Measurements from ENCODE around the gene PLEKHH2. TPM values are rescaled to one million over a fixed set of nuclear protein-coding genes. Genes with fewer than 3 reads are reported as not detected.

PLEKHH2 gene
- total RNA-seq, 1 donor from 2014 or later = 4.2 TPM

GRCh38 chr2:43792653-43793052 is 155.6 kb downstream of the PLEKHH2 start:
- no peak overlapping the region for H3K4me3 ChIP-seq (ENCODE audit: low read depth, low read length)
- no peak for TF ChIP-seq CTCF (conservative IDR thresholded peaks at IDR 0.05; ENCODE audit: low read depth, low read length)
- DNase-seq (ENCODE audit: low read depth) = peak; percentile 83

- TF ChIP-seq CTCF (conservative IDR thresholded peaks at IDR 0.05; ENCODE audit: low read depth, low read length) = no peak
- H3K4me3 ChIP-seq (ENCODE audit: low read depth, low read length) = no peak overlapping the region
- DNase-seq (ENCODE audit: low read depth) = no peak
Observed at GRCh38 chr2:43794956-43795355, 157.9 kb downstream of the PLEKHH2 start.

- TF ChIP-seq CTCF (conservative IDR thresholded peaks at IDR 0.05; ENCODE audit: low read depth, low read length) = no peak
- no peak overlapping the region for H3K4me3 ChIP-seq (ENCODE audit: low read depth, low read length)
Observed at GRCh38 chr2:43796206-43796605, 159.1 kb downstream of the PLEKHH2 start.

GRCh38 chr2:43798300-43798699 is 161.2 kb downstream of the PLEKHH2 start:
- peak; percentile 36 for TF ChIP-seq CTCF (conservative IDR thresholded peaks at IDR 0.05; ENCODE audit: low read depth, low read length)
- DNase-seq (ENCODE audit: low read depth) = no peak
- no peak overlapping the region for H3K4me3 ChIP-seq (ENCODE audit: low read depth, low read length)

More at GRCh38 chr2:43796206-43796605, 159.1 kb downstream of the PLEKHH2 start:
- DNase-seq (ENCODE audit: low read depth) = no peak

- DNase-seq (ENCODE audit: low read depth) = no peak
- no peak overlapping the region for H3K4me3 ChIP-seq (ENCODE audit: low read depth, low read length)
- TF ChIP-seq CTCF (conservative IDR thresholded peaks at IDR 0.05; ENCODE audit: low read depth, low read length) = no peak
Observed at GRCh38 chr2:43800894-43801293, 163.8 kb downstream of the PLEKHH2 start.

GRCh38 chr2:43802135-43802534 is 165.1 kb downstream of the PLEKHH2 start:
- DNase-seq (ENCODE audit: low read depth) = no peak
- no peak for TF ChIP-seq CTCF (conservative IDR thresholded peaks at IDR 0.05; ENCODE audit: low read depth, low read length)
- no peak overlapping the region for H3K4me3 ChIP-seq (ENCODE audit: low read depth, low read length)

GRCh38 chr2:43803113-43803512 is 166.1 kb downstream of the PLEKHH2 start:
- no peak overlapping the region for H3K4me3 ChIP-seq (ENCODE audit: low read depth, low read length)
- DNase-seq (ENCODE audit: low read depth) = no peak
- TF ChIP-seq CTCF (conservative IDR thresholded peaks at IDR 0.05; ENCODE audit: low read depth, low read length) = no peak

Measured in epithelial cell of proximal tubule (primary cell).